HepG2 (cell line): ENCODE results near the gene TXNL4B. TPM values are rescaled to one million over a fixed set of nuclear protein-coding genes. Genes with fewer than 3 reads are reported as not detected.

ENCODE experiments used
- ARID2 ChIP-seq: sonication (generic); formaldehyde crosslinking; IDR thresholded peaks from 2 replicates; pipeline ENCODE4 v1.8.1; 2022; ENCODE audit warnings: mild to moderate bottlenecking, missing genetic modification reagents, borderline replicate concordance
- BHLHE40 ChIP-seq: IDR thresholded peaks from 2 replicates; pipeline ENCODE4 v1.6.1; 2011; ENCODE audit warnings: low read length, improper control_type of control experiment
- MBNL3 ChIP-seq: fragments of 250-450 bp; sonication (Bioruptor Pico); conservative IDR thresholded peaks from 2 replicates; pipeline ENCODE4 v1.8.0; 2022; ENCODE audit warnings: mild to moderate bottlenecking, inconsistent platforms
- MEIS2 ChIP-seq: sonication (generic); formaldehyde crosslinking; IDR thresholded peaks from 2 replicates; pipeline ENCODE4 v1.9.0; 2021; ENCODE audit warnings: mild to moderate bottlenecking, missing genetic modification reagents
- NFKB2 ChIP-seq: sonication (generic); formaldehyde crosslinking; IDR thresholded peaks from 2 replicates; pipeline ENCODE4 v1.4.0; 2020; ENCODE audit warnings: missing genetic modification reagents, borderline replicate concordance
- PHF20 ChIP-seq: sonication (generic); formaldehyde crosslinking; IDR thresholded peaks from 2 replicates; pipeline ENCODE4 v1.5.0; 2020; ENCODE audit warnings: mild to moderate bottlenecking, missing genetic modification reagents
- RFXANK ChIP-seq: IDR thresholded peaks from 2 replicates; pipeline ENCODE4 v1.6.1; 2016
- SKI ChIP-seq: fragments of 450-650 bp; IDR thresholded peaks from one replicate; pipeline ENCODE4 v1.6.1; 2018; ENCODE audit warnings: mild to moderate bottlenecking; ENCODE audit not compliant: partially characterized antibody
- SMAD3 ChIP-seq: sonication (generic); formaldehyde crosslinking; IDR thresholded peaks from 2 replicates; pipeline ENCODE4 v1.4.0; 2020; ENCODE audit warnings: missing genetic modification reagents
- TARDBP ChIP-seq: sonication (generic); formaldehyde crosslinking; IDR thresholded peaks from 2 replicates; pipeline ENCODE4 v1.8.0; 2022; ENCODE audit warnings: mild to moderate bottlenecking, missing genetic modification reagents
- ZC3H13 ChIP-seq: sonication (generic); formaldehyde crosslinking; IDR thresholded peaks from 2 replicates; pipeline ENCODE4 v1.8.1; 2023; ENCODE audit warnings: mild to moderate bottlenecking, missing genetic modification reagents, moderate library complexity
- ZNF3 ChIP-seq: IDR thresholded peaks from 2 replicates; pipeline ENCODE4 v1.7.0; 2017; ENCODE audit warnings: inconsistent platforms
- ZNF326 ChIP-seq: sonication (generic); formaldehyde crosslinking; IDR thresholded peaks from 2 replicates; pipeline ENCODE4 v1.4.0; 2020; ENCODE audit warnings: missing genetic modification reagents, borderline replicate concordance
- ZNF367 ChIP-seq: sonication (generic); formaldehyde crosslinking; IDR thresholded peaks from 2 replicates; pipeline ENCODE4 v1.4.0; 2020; ENCODE audit warnings: missing genetic modification reagents, borderline replicate concordance
- ZNF468 ChIP-seq: sonication (generic); formaldehyde crosslinking; IDR thresholded peaks from 2 replicates; pipeline ENCODE4 v1.8.0; 2022; ENCODE audit warnings: mild to moderate bottlenecking, moderate library complexity, missing genetic modification reagents
- ZNF674 ChIP-seq: sonication (generic); formaldehyde crosslinking; IDR thresholded peaks from 2 replicates; pipeline ENCODE4 v1.5.0; 2020; ENCODE audit warnings: low read depth, mild to moderate bottlenecking, missing genetic modification reagents
- ZNF883 ChIP-seq: sonication (generic); formaldehyde crosslinking; IDR thresholded peaks from 2 replicates; pipeline ENCODE4 v1.5.1; 2020; ENCODE audit warnings: mild to moderate bottlenecking, missing genetic modification reagents; ENCODE audit errors: not compliant biosample characterization
- polyA plus RNA-seq, 8 experiments: library from polyadenylated mRNA; depleted of rRNA in 3 of 8; stranded (reverse) in 7 of 8; unstranded in 1 of 8; fragments of >200 nt; fragmentation: Illumina TruSeq in 4 of 8; extraction: Trizol in 4 of 8; gene quantifications; 2 replicates each; pipeline versions ENCODE4 v1.2.1 to v1.2.3, GENCODE V29; 2011 to 2016; ENCODE audit warnings: low read depth in 4 of 8, missing spikeins in 1 of 8, mixed read lengths in 1 of 8; ENCODE audit not compliant: insufficient read depth in 1 of 8
- total RNA-seq, 5 experiments: library from RNA; depleted of rRNA; stranded (reverse); fragments of >200 nt; fragmentation: Illumina TruSeq; extraction: Trizol; gene quantifications; 2 replicates each; pipeline ENCODE4 v1.2.3, GENCODE V29; 2016; ENCODE audit warnings: low read depth in 1 of 5
- TF ChIP-seq, protein P1 (sequence below): sonication (generic); formaldehyde crosslinking; IDR thresholded peaks from 2 replicates; pipeline ENCODE4 v1.4.0; 2020; ENCODE audit warnings: mild to moderate bottlenecking, missing genetic modification reagents, borderline replicate concordance
- TF ChIP-seq, protein P2 (sequence below): sonication (generic); formaldehyde crosslinking; IDR thresholded peaks from 2 replicates; pipeline ENCODE4 v1.5.0; 2020; ENCODE audit warnings: missing genetic modification reagents
- TF ChIP-seq, protein P3 (sequence below): sonication (generic); formaldehyde crosslinking; IDR thresholded peaks from 2 replicates; pipeline ENCODE4; 2020; ENCODE audit warnings: missing genetic modification reagents, mild to moderate bottlenecking, borderline replicate concordance
- TF ChIP-seq, protein P4 (sequence below): sonication (generic); formaldehyde crosslinking; IDR thresholded peaks from 2 replicates; pipeline ENCODE4 v1.5.0; 2020; ENCODE audit warnings: missing genetic modification reagents, mild to moderate bottlenecking, borderline replicate concordance
- TF ChIP-seq, protein P5 (sequence below): sonication (generic); formaldehyde crosslinking; IDR thresholded peaks from 2 replicates; pipeline ENCODE4 v1.5.0; 2020; ENCODE audit warnings: missing genetic modification reagents

TXNL4B gene
- total and polyA plus RNA-seq, 2 of the 13 experiments (the other 11 are each of a cell fraction or from before 2014, with no cell fraction given): 17.4 to 18.3 TPM

DNA sequence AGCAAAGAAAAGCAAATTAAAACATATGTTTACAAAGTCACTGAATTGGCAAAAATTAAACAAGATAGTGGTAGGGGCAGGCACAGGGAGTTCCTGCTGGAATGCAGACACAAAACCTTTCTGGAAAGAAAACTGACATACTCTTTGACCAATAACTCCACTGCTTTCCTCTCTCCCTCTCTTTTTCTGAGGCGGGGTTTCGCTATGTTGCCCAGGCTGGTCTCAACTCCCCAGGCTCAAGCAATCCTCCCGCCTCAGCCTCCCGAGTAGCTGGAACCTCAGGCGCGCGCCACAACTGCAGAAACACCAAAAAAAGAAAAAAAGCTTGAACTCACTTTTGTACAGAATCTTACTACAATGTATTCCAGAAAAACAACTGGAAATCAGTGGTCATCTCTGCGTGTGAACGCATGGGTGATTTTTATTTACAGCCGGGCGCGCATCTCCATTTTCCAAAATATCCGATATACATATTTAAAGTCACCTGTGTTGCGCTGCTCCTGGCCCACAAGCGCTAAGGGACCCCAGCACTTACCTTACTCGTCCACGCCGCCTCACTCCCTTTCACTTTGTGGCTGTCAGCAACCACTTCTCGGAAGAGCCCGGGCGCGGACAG lies 480 bp downstream of the TXNL4B start (continued):
- TF ChIP-seq, protein P1, sequence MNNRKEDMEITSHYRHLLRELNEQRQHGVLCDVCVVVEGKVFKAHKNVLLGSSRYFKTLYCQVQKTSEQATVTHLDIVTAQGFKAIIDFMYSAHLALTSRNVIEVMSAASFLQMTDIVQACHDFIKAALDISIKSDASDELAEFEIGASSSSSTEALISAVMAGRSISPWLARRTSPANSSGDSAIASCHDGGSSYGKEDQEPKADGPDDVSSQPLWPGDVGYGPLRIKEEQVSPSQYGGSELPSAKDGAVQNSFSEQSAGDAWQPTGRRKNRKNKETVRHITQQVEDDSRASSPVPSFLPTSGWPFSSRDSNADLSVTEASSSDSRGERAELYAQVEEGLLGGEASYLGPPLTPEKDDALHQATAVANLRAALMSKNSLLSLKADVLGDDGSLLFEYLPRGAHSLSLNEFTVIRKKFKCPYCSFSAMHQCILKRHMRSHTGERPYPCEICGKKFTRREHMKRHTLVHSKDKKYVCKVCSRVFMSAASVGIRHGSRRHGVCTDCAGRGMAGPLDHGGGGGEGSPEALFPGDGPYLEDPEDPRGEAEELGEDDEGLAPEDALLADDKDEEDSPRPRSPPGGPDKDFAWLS (CRISPR knock-in tag): peak; percentile 36; the same call in 1 of the 2 replicates
- TF ChIP-seq ZC3H13 (CRISPR knock-in tag) (no peak), ZNF674 (CRISPR knock-in tag) (peak; percentile 23; the same call in 1 of the 2 replicates), ZNF883 (CRISPR knock-in tag) (no peak), SKI (no peak), ZNF326 (CRISPR knock-in tag) (no peak), ZNF468 (no peak), TARDBP (no peak), SMAD3 (CRISPR knock-in tag) (0 out of 2 replicates have a peak, but pooled peaks have one; percentile 3), ARID2 (CRISPR knock-in tag) (no peak), MEIS2 (no peak), NFKB2 (CRISPR knock-in tag) (no peak), MBNL3 (CRISPR knock-in tag) (no peak), BHLHE40 (no peak), RFXANK (CRISPR knock-in tag) (0 out of 2 replicates have a peak, but pooled peaks have one; percentile 15), ZNF367 (CRISPR knock-in tag) (no peak), PHF20 (CRISPR knock-in tag) (no peak), ZNF3 (no peak)
- TF ChIP-seq, protein P2, sequence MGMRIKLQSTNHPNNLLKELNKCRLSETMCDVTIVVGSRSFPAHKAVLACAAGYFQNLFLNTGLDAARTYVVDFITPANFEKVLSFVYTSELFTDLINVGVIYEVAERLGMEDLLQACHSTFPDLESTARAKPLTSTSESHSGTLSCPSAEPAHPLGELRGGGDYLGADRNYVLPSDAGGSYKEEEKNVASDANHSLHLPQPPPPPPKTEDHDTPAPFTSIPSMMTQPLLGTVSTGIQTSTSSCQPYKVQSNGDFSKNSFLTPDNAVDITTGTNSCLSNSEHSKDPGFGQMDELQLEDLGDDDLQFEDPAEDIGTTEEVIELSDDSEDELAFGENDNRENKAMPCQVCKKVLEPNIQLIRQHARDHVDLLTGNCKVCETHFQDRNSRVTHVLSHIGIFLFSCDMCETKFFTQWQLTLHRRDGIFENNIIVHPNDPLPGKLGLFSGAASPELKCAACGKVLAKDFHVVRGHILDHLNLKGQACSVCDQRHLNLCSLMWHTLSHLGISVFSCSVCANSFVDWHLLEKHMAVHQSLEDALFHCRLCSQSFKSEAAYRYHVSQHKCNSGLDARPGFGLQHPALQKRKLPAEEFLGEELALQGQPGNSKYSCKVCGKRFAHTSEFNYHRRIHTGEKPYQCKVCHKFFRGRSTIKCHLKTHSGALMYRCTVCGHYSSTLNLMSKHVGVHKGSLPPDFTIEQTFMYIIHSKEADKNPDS (CRISPR knock-in tag): no peak
- TF ChIP-seq, protein P3, sequence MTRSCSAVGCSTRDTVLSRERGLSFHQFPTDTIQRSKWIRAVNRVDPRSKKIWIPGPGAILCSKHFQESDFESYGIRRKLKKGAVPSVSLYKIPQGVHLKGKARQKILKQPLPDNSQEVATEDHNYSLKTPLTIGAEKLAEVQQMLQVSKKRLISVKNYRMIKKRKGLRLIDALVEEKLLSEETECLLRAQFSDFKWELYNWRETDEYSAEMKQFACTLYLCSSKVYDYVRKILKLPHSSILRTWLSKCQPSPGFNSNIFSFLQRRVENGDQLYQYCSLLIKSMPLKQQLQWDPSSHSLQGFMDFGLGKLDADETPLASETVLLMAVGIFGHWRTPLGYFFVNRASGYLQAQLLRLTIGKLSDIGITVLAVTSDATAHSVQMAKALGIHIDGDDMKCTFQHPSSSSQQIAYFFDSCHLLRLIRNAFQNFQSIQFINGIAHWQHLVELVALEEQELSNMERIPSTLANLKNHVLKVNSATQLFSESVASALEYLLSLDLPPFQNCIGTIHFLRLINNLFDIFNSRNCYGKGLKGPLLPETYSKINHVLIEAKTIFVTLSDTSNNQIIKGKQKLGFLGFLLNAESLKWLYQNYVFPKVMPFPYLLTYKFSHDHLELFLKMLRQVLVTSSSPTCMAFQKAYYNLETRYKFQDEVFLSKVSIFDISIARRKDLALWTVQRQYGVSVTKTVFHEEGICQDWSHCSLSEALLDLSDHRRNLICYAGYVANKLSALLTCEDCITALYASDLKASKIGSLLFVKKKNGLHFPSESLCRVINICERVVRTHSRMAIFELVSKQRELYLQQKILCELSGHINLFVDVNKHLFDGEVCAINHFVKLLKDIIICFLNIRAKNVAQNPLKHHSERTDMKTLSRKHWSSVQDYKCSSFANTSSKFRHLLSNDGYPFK (CRISPR knock-in tag): no peak
- TF ChIP-seq, protein P4, sequence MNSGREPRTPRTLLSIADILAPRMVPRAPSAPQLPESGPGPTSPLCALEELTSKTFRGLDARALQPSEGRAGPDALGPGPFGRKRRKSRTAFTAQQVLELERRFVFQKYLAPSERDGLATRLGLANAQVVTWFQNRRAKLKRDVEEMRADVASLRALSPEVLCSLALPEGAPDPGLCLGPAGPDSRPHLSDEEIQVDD: no peak
- TF ChIP-seq, protein P5, sequence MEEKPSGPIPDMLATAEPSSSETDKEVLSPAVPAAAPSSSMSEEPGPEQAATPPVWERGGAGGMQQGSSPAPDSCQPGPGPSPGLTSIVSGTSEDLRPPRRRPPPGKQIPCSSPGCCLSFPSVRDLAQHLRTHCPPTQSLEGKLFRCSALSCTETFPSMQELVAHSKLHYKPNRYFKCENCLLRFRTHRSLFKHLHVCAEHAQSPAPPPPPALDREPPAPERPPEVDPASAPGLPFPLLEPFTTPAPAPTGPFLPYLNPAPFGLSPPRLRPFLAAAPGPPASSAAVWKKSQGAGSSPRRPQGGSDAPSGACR: no peak
